HEK293 (cell line): Measurements from ENCODE around the gene LINGO1.

Experiments used
- CTCF ChIA-PET: fragments of 350-600 bp; formaldehyde crosslinking; extraction: SDS; loops from one replicate; lab custom pipeline; 2021; ENCODE audit warnings: antibody characterized with exemption; lab: Yijun Ruan, JAX
- POLR2A ChIA-PET: fragments of 300-600 bp; formaldehyde crosslinking; extraction: SDS; loops from one replicate; lab custom pipeline; 2020; ENCODE audit warnings: antibody characterized with exemption, inconsistent platforms; lab: Yijun Ruan, JAX
- H3K27ac ChIP-seq: fragments of 200-500 bp; sonication (Bioruptor generic); 2 replicates; pipeline ENCODE4 v1.5.1; 2014; ENCODE audit warnings: low read depth, low read length, control low read depth, inconsistent platforms; ENCODE audit errors: extremely low read depth
- H3K36me3 ChIP-seq, 2 experiments: fragments of 200-500 bp in 1 of 2; sonication (Bioruptor generic) in 1 of 2; 1 replicate in 1 of 2; 2 replicates in 1 of 2; pipeline ENCODE4 v1.5.1; 2014 to 2017; ENCODE audit warnings: inconsistent platforms in 2 of 2, low read length in 2 of 2; ENCODE audit not compliant: control insufficient read depth in 2 of 2, insufficient read depth in 1 of 2
- H3K4me1 ChIP-seq: fragments of 200-500 bp; sonication (Bioruptor generic); 2 replicates; pipeline ENCODE4 v1.5.1; 2014; ENCODE audit warnings: mild to moderate bottlenecking, low read length, inconsistent platforms; ENCODE audit not compliant: control insufficient read depth, insufficient read depth
- H3K4me3 ChIP-seq: 2 replicates; pipeline ENCODE4 v1.5.1; 2011; ENCODE audit warnings: low read depth, mild to moderate bottlenecking, control low read depth, low read length, moderate library complexity
- H3K9me3 ChIP-seq: fragments of 200-500 bp; sonication (Bioruptor generic); 2 replicates; pipeline ENCODE4 v1.5.1; 2014; ENCODE audit warnings: low read depth, low read length, inconsistent platforms; ENCODE audit not compliant: control insufficient read depth, insufficient read depth
- FEZF1 ChIP-seq: fragments of 450-650 bp; formaldehyde crosslinking; IDR thresholded peaks from 2 replicates; pipeline ENCODE4 v1.5.1; 2016; ENCODE audit warnings: missing biosample characterization, missing genetic modification characterization
- PRDM1 ChIP-seq: fragments of 450-650 bp; formaldehyde crosslinking; IDR thresholded peaks from 2 replicates; pipeline ENCODE4; 2016; ENCODE audit warnings: missing biosample characterization, missing genetic modification characterization
- SP3 ChIP-seq: fragments of 450-650 bp; formaldehyde crosslinking; IDR thresholded peaks from 2 replicates; pipeline ENCODE4 v1.5.1; 2016; ENCODE audit warnings: missing biosample characterization, missing genetic modification characterization
- YY1 ChIP-seq: fragments of 450-650 bp; formaldehyde crosslinking; IDR thresholded peaks from 2 replicates; pipeline ENCODE4 v1.5.1; 2018; ENCODE audit warnings: missing biosample characterization, missing genetic modification characterization
- ZFP37 ChIP-seq: fragments of 450-650 bp; formaldehyde crosslinking; IDR thresholded peaks from 2 replicates; pipeline ENCODE4 v1.5.1; 2016; ENCODE audit warnings: missing biosample characterization, missing genetic modification characterization
- ZNF311 ChIP-seq: fragments of 450-650 bp; formaldehyde crosslinking; IDR thresholded peaks from 2 replicates; pipeline ENCODE4 v1.5.1; 2017; ENCODE audit warnings: missing biosample characterization, missing genetic modification characterization, borderline replicate concordance
- ZNF366 ChIP-seq: fragments of 450-650 bp; formaldehyde crosslinking; conservative IDR thresholded peaks from 2 replicates; pipeline ENCODE4 v1.5.1; 2016; ENCODE audit warnings: missing biosample characterization, missing genetic modification characterization
- ZNF600 ChIP-seq: fragments of 450-650 bp; formaldehyde crosslinking; IDR thresholded peaks from 2 replicates; pipeline ENCODE4 v1.5.1; 2016; ENCODE audit warnings: missing biosample characterization, missing genetic modification characterization
- ZNF670 ChIP-seq: fragments of 450-650 bp; formaldehyde crosslinking; IDR thresholded peaks from 2 replicates; pipeline ENCODE4 v1.5.1; 2016; ENCODE audit warnings: missing biosample characterization, missing genetic modification characterization, low read depth
- ZNF776 ChIP-seq: fragments of 450-650 bp; formaldehyde crosslinking; IDR thresholded peaks from 2 replicates; pipeline ENCODE4 v1.5.0; 2017; ENCODE audit warnings: missing biosample characterization, missing genetic modification characterization, borderline replicate concordance
- TF ChIP-seq, protein P1 (sequence below): fragments of 450-650 bp; formaldehyde crosslinking; IDR thresholded peaks from 2 replicates; pipeline ENCODE4 v1.5.1; 2016; ENCODE audit warnings: missing biosample characterization, missing genetic modification characterization
- TF ChIP-seq, protein P2 (sequence below): fragments of 450-650 bp; formaldehyde crosslinking; IDR thresholded peaks from 2 replicates; pipeline ENCODE4 v1.5.1; 2016; ENCODE audit warnings: missing biosample characterization, missing genetic modification characterization
- TF ChIP-seq, protein P3 (sequence below): fragments of 450-650 bp; formaldehyde crosslinking; IDR thresholded peaks from 2 replicates; pipeline ENCODE4 v1.5.1; 2016; ENCODE audit warnings: missing biosample characterization, missing genetic modification characterization, low read depth
- TF ChIP-seq, protein P4 (sequence below): fragments of 450-650 bp; formaldehyde crosslinking; IDR thresholded peaks from 2 replicates; pipeline ENCODE4 v1.5.1; 2016; ENCODE audit warnings: missing biosample characterization, missing genetic modification characterization

The LINGO1 gene

DNA sequence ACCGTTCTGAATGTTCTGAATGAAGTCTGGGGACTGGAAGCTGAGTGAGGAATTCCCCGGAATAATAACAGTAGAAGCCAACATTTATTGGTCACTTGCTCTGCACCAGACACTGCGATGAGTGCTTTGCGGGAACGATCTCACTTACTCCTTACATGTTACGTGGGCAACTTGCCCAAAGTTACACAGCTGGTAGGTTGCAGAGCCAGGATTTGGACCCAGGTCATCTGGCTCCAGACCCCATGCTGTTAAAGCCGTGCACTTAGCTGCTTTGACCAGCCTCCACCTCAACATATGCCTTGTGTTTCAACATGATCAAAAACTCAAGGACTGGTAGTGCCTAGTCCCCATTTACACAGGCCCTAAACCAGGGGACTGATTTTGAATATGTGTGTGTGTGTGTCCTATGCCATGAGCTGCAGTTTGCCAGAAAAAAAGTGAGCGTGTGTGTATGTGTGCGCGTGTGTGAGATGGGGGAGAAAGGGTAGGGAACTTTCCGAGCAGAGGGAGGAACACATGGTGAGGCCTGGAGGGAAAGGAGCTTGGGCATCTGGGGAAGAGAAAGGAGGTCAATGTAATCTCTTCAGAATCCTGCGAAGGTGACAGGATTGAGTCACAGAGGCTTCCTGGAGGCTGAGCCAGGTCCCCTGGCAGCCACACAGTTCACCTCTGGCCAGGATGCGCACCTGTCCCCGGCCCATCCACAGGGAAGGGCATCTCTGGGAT is 28.9 kb downstream of the LINGO1 start:
- no peak overlapping the region for H3K4me3 ChIP-seq
- TF ChIP-seq ZFP37 (tag by site-specific recombination) (no peak), PRDM1 (tag by site-specific recombination) (peak; percentile 49), ZNF600 (tag by site-specific recombination) (peak; percentile 26; the same call in 1 of the 2 replicates)
- H3K4me1 ChIP-seq = peaks cover 6% of the 10 kb centered on the region; the same call in 1 of the 2 replicates
- H3K27ac ChIP-seq = no peak overlapping the region
- CTCF ChIA-PET = interaction anchor here (1.4 to 3.0 kb wide), 6 partner anchors 10 to 60 kb away, joined by 3 to 15 read pairs (median 4); partner anchors contain the start of gene LINGO1
- H3K9me3 ChIP-seq = no peaks in the 10 kb centered on the region
- H3K36me3 ChIP-seq = no peaks in the 10 kb centered on the region
- POLR2A ChIA-PET = interaction anchor here (0.6 kb wide), 1 partner anchor 25 kb away, joined by 3 read pairs; no protein-coding TSS in a partner anchor

DNA sequence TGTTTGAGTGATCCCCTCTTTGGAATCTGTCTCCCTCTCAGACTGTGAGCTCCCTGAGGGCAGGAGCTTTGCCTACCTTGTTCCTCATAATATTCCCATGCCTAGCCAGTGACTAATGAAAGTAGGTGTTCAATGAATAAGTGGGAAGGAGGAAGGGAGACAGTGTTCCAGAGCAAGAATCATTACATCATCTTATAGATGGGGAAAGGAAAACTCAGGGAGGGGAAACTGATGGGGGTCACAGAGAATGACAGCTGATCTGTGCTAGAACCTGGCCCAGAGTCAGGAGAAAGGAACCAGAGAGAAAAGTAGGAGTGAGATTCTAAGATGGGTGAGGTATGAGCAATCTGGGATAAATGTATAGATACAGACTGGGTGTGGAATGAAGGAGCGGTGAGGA is 29.9 kb downstream of the LINGO1 start:
- Histone ChIP-seq H3K9me3 (no peaks in the 10 kb centered on the region), H3K36me3 (no peaks in the 10 kb centered on the region), H3K4me3 (no peak overlapping the region), H3K27ac (no peak overlapping the region), H3K4me1 (peaks cover 6% of the 10 kb centered on the region; the same call in 1 of the 2 replicates)
- TF ChIP-seq, protein P1, sequence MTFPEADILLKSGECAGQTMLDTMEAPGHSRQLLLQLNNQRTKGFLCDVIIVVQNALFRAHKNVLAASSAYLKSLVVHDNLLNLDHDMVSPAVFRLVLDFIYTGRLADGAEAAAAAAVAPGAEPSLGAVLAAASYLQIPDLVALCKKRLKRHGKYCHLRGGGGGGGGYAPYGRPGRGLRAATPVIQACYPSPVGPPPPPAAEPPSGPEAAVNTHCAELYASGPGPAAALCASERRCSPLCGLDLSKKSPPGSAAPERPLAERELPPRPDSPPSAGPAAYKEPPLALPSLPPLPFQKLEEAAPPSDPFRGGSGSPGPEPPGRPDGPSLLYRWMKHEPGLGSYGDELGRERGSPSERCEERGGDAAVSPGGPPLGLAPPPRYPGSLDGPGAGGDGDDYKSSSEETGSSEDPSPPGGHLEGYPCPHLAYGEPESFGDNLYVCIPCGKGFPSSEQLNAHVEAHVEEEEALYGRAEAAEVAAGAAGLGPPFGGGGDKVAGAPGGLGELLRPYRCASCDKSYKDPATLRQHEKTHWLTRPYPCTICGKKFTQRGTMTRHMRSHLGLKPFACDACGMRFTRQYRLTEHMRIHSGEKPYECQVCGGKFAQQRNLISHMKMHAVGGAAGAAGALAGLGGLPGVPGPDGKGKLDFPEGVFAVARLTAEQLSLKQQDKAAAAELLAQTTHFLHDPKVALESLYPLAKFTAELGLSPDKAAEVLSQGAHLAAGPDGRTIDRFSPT = no peak
- TF ChIP-seq, protein P2, sequence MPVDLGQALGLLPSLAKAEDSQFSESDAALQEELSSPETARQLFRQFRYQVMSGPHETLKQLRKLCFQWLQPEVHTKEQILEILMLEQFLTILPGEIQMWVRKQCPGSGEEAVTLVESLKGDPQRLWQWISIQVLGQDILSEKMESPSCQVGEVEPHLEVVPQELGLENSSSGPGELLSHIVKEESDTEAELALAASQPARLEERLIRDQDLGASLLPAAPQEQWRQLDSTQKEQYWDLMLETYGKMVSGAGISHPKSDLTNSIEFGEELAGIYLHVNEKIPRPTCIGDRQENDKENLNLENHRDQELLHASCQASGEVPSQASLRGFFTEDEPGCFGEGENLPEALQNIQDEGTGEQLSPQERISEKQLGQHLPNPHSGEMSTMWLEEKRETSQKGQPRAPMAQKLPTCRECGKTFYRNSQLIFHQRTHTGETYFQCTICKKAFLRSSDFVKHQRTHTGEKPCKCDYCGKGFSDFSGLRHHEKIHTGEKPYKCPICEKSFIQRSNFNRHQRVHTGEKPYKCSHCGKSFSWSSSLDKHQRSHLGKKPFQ = no peak
- TF ChIP-seq, protein P3, sequence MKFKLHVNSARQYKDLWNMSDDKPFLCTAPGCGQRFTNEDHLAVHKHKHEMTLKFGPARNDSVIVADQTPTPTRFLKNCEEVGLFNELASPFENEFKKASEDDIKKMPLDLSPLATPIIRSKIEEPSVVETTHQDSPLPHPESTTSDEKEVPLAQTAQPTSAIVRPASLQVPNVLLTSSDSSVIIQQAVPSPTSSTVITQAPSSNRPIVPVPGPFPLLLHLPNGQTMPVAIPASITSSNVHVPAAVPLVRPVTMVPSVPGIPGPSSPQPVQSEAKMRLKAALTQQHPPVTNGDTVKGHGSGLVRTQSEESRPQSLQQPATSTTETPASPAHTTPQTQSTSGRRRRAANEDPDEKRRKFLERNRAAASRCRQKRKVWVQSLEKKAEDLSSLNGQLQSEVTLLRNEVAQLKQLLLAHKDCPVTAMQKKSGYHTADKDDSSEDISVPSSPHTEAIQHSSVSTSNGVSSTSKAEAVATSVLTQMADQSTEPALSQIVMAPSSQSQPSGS (tag by site-specific recombination) = peak; percentile 74
- no peak for TF ChIP-seq ZNF366 (tag by site-specific recombination)
- no peak for TF ChIP-seq ZNF311 (tag by site-specific recombination)
- no peak for TF ChIP-seq FEZF1
- no peak for TF ChIP-seq YY1 (tag by site-specific recombination)
- CTCF ChIA-PET = interaction anchor here (1.4 to 3.0 kb wide), 6 partner anchors 9 to 59 kb away, joined by 3 to 15 read pairs (median 4); partner anchors contain the start of gene LINGO1
- POLR2A ChIA-PET = no interaction called here

DNA sequence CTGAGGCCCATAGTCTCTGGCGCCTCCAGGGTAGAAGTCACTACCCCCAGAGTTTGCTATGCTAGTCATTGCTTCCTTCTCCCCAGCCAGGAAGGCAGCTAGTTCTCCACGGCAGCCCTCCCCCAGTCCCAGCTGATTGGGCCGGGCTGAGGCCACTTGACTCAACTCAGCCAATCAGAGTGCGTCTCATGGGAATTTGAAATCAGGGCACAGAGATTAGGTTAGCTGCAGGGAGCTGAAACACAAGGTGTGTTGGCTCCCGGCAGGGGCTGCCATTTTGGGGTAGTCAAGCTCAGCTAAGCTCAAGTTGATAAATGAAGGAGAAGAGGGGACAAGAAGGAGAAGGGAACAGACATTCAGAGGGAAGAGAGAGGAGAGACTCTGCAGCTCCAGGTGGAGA is 32.8 kb downstream of the LINGO1 start:
- CTCF ChIA-PET = interaction anchor here (0.7 to 1.4 kb wide), 5 partner anchors 9 to 490 kb away, joined by 3 to 7 read pairs (median 3); partner anchors contain the start of gene LINGO1
- Histone ChIP-seq H3K4me3 (no peak overlapping the region), H3K9me3 (no peaks in the 10 kb centered on the region), H3K4me1 (no peaks in the 10 kb centered on the region), H3K27ac (no peak overlapping the region), H3K36me3 (no peaks in the 10 kb centered on the region)
- POLR2A ChIA-PET = interaction anchor here (0.6 kb wide), 1 partner anchor 235 kb away, joined by 3 read pairs; no protein-coding TSS in a partner anchor
- TF ChIP-seq, protein P4, sequence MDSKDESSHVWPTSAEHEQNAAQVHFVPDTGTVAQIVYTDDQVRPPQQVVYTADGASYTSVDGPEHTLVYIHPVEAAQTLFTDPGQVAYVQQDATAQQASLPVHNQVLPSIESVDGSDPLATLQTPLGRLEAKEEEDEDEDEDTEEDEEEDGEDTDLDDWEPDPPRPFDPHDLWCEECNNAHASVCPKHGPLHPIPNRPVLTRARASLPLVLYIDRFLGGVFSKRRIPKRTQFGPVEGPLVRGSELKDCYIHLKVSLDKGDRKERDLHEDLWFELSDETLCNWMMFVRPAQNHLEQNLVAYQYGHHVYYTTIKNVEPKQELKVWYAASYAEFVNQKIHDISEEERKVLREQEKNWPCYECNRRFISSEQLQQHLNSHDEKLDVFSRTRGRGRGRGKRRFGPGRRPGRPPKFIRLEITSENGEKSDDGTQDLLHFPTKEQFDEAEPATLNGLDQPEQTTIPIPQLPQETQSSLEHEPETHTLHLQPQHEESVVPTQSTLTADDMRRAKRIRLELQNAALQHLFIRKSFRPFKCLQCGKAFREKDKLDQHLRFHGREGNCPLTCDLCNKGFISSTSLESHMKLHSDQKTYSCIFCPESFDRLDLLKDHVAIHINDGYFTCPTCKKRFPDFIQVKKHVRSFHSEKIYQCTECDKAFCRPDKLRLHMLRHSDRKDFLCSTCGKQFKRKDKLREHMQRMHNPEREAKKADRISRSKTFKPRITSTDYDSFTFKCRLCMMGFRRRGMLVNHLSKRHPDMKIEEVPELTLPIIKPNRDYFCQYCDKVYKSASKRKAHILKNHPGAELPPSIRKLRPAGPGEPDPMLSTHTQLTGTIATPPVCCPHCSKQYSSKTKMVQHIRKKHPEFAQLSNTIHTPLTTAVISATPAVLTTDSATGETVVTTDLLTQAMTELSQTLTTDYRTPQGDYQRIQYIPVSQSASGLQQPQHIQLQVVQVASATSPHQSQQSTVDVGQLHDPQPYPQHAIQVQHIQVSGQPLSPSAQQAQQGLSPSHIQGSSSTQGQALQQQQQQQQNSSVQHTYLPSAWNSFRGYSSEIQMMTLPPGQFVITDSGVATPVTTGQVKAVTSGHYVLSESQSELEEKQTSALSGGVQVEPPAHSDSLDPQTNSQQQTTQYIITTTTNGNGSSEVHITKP (tag by site-specific recombination) = 0 out of 2 replicates have a peak, but pooled peaks have one; percentile 27
- TF ChIP-seq ZNF670 (tag by site-specific recombination) (no peak), SP3 (tag by site-specific recombination) (no peak), ZNF776 (tag by site-specific recombination) (no peak)
- TF ChIP-seq, protein P2 = no peak
